Measurements from ENCODE around the gene ASB16. TPM values are rescaled to one million over a fixed set of nuclear protein-coding genes. Genes with fewer than 3 reads are reported as not detected.

Gene ASB16
- total RNA-seq, 5 donors from 2014 or later (not counting 1 experiment from before 2014, with no cell fraction given) = 0.15 TPM; not detected in 4

DNA sequence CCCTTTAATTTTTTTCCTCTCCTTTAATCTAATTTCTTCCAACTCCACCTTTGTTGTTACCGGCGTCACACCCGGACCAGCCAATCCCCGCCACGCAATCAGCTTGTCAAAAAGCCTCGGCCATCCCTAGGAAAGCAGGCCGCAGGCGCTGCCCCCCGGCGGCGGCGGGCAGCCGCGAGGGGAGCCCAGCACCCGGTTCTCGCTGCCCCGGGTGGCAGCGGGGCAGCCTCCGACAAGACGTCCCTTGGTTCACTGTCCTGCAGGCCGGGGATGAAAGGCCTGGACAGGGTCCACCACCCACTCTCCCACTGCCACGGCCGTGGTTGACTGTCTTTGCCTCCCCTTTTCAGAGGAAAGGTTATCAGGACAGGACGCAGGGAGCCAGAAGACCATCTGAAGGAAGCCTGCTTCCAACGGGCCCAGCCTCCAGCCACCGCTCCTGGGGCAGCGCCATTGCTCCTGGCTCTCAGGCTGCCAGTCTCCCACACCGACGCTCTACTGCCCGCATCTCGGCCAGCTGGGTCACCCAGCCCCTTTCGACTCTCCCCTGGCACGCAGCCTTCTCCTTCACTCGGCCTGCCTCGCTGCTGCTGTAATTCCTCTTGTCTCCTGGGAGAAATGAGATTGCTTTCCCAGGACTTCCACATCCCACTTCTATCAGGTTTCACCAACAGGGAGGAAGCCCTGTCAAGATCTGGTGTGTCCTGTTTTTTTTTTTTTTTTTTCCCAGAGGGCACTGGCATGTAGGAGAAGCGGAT, 51.8 kb downstream of the ASB16 start:
- Histone ChIP-seq H3K4me3 (ENCODE audit: control insufficient read depth in 1 of 2, extremely low read depth in 1 of 2, low read length in 1 of 2) (peak overlapping the region; percentile 71 to 84), H3K27ac (ENCODE audit: low read length) (peak overlapping the region; percentile 43), H3K9me3 (no peaks in the 10 kb centered on the region), H3K27me3 (replicated peaks in 1 of 2; ENCODE audit: control insufficient read depth in 2 of 2, extremely low read depth in 1 of 2, insufficient read depth in 2 of 2, low read length in 1 of 2) (no peaks in the 10 kb centered on the region), H3K36me3 (ENCODE audit: control insufficient read depth in 2 of 2, extremely low read depth in 1 of 2, insufficient read depth in 1 of 2, low read length in 1 of 2) (no peaks in the 10 kb centered on the region), H3K4me1 (ENCODE audit: control insufficient read depth in 1 of 2, extremely low read depth in 1 of 2, insufficient read depth in 2 of 2, low read length in 2 of 2) (peaks cover 4 to 20% of the 10 kb centered on the region in 2 experiments)
- DNase-seq (peak in 11 of 35 experiments; percentile 21 to 63 (median 41)), ATAC-seq (replicated peaks in 1 of 4) (no peak)
- peak overlapping the region; percentile 93 to 98 (median 97) for H3K4me3 Mint-ChIP-seq
- H3K9me3 Mint-ChIP-seq = no peaks in the 10 kb centered on the region
- peak overlapping the region; percentile 90 to 94 for H3K27ac Mint-ChIP-seq
- peaks cover 14 to 15% (median 15%) of the 10 kb centered on the region in 3 donors for H3K4me1 Mint-ChIP-seq
- ChIA-PET CTCF (interaction anchor here (0.6 to 2.6 kb wide), 14 partner anchors 10 to 655 kb away, joined by 3 to 12 read pairs (median 4); partner anchors contain the start of genes FAM171A2 (in 1 of the 2) and TMUB2 (in 1 of the 2)), POLR2A (interaction anchor here (0.6 to 0.7 kb wide), 6 partner anchors 21 to 297 kb away, joined by 3 to 16 read pairs (median 5); no protein-coding TSS in a partner anchor)
- H3K27me3 Mint-ChIP-seq = peaks cover 0 to 1% of the 10 kb centered on the region in 2 donors
- no peaks in the 10 kb centered on the region for H3K36me3 Mint-ChIP-seq
- 19% methylated on average over 30 of the region's 36 CpGs for WGBS (ENCODE audit: insufficient coverage)

- peak overlapping the region in 1 of 2 donors; percentile 90 for H3K27ac Mint-ChIP-seq
- 90% methylated on average over 2 of the region's 7 CpGs for WGBS (ENCODE audit: insufficient coverage)
These were observed 53.1 kb downstream of the ASB16 start for GRCh38 chr17:44223541-44224071.

More at GRCh38 chr17:44223541-44224071, 53.1 kb downstream of the ASB16 start:
- DNase-seq (no peak), ATAC-seq (replicated peaks in 1 of 4) (no peak)
- Mint-ChIP-seq H3K36me3 (no peaks in the 10 kb centered on the region), H3K9me3 (no peaks in the 10 kb centered on the region), H3K4me1 (peaks cover 8 to 9% (median 8%) of the 10 kb centered on the region in 3 donors), H3K4me3 (no peak overlapping the region), H3K27me3 (peaks cover 0 to 1% of the 10 kb centered on the region in 2 donors)
- Histone ChIP-seq H3K9me3 (no peaks in the 10 kb centered on the region), H3K27me3 (replicated peaks in 1 of 2; ENCODE audit: control insufficient read depth in 2 of 2, extremely low read depth in 1 of 2, insufficient read depth in 2 of 2, low read length in 1 of 2) (no peaks in the 10 kb centered on the region), H3K36me3 (ENCODE audit: control insufficient read depth in 2 of 2, extremely low read depth in 1 of 2, insufficient read depth in 1 of 2, low read length in 1 of 2) (no peaks in the 10 kb centered on the region), H3K4me1 (ENCODE audit: control insufficient read depth in 1 of 2, extremely low read depth in 1 of 2, insufficient read depth in 2 of 2, low read length in 2 of 2) (peaks cover 0 to 11% of the 10 kb centered on the region in 2 experiments), H3K27ac (ENCODE audit: low read length) (no peak overlapping the region), H3K4me3 (ENCODE audit: control insufficient read depth in 1 of 2, extremely low read depth in 1 of 2, low read length in 1 of 2) (no peak overlapping the region)
- ChIA-PET CTCF (no interaction called here), POLR2A (interaction anchor here (0.7 to 1.0 kb wide), 2 partner anchors 94 to 108 kb away, joined by 4 to 5 read pairs; no protein-coding TSS in a partner anchor)

Other genes starting within 250 kb of the ASB16 start
- not detected for gene PPY, start 228.2 kb upstream of the ASB16 start, total RNA-seq
- not detected for gene PYY, start 216.8 kb upstream of the ASB16 start, total RNA-seq
- 1 to 10 TPM in 4 of 5 donors, under 1 TPM in 1; 0.35 to 2.4 (median 1.8) TPM for gene NAGS, start 166.1 kb upstream of the ASB16 start, total RNA-seq
- 10 to 100 TPM; 13.4 to 32.4 (median 26.6) TPM for gene TMEM101, start 155.7 kb upstream of the ASB16 start, total RNA-seq
- 10 to 100 TPM; 29.4 to 39.0 (median 37.1) TPM for gene LSM12, start 104.0 kb upstream of the ASB16 start, total RNA-seq
- gene G6PC3, start 100.0 kb upstream of the ASB16 start, total RNA-seq = 10 to 100 TPM in 4 of 5 donors, 1 to 10 TPM in 1; 9.4 to 19.0 (median 16.2) TPM
- 10 to 100 TPM; 68.6 to 81.4 (median 72.8) TPM for gene HDAC5, start 47.1 kb upstream of the ASB16 start, total RNA-seq
- 1 to 10 TPM in 4 of 5 donors, under 1 TPM in 1; 0.73 to 3.4 (median 1.1) TPM for gene HROB, start 28.8 kb upstream of the ASB16 start, total RNA-seq
- 10 to 100 TPM; 42.0 to 46.6 (median 43.0) TPM for gene TMUB2, start 16.3 kb downstream of the ASB16 start, total RNA-seq
- gene ATXN7L3, start 29.2 kb downstream of the ASB16 start, total RNA-seq = 100 to 1,000 TPM; 101 to 130 (median 125) TPM
- gene UBTF, start 49.0 kb downstream of the ASB16 start, total RNA-seq = 100 to 1,000 TPM; 162 to 228 (median 213) TPM
- not detected for gene SLC4A1, start 97.4 kb downstream of the ASB16 start, total RNA-seq
- under 1 TPM in 3 of 5 donors, not detected in 2; 0.38 to 0.65 (median 0.41) TPM for gene RUNDC3A, start 137.9 kb downstream of the ASB16 start, total RNA-seq
- gene SLC25A39, start 154.1 kb downstream of the ASB16 start, total RNA-seq = 100 to 1,000 TPM in 3 of 5 donors, 10 to 100 TPM in 2; 78.6 to 108 (median 104) TPM
- 10 to 100 TPM; 21.0 to 48.3 (median 40.1) TPM for gene GRN, start 174.6 kb downstream of the ASB16 start, total RNA-seq
- 1 to 10 TPM in 2 of 5 donors, under 1 TPM in 3; 0.18 to 1.5 (median 0.89) TPM for gene FAM171A2, start 193.1 kb downstream of the ASB16 start, total RNA-seq
- gene ITGA2B, start 218.9 kb downstream of the ASB16 start, total RNA-seq = 1 to 10 TPM in 3 of 5 donors, under 1 TPM in 2; 0.41 to 3.9 (median 1.1) TPM

Measured in T-cell (primary cell).